Vagina (tissue), 2 donors: ENCODE results near the gene FGD2.

Experiments
- CTCF ChIP-seq, 3 experiments: fragments of 450-650 bp in 2 of 3; fragments of 200-600 bp in 1 of 3; sonication (generic) in 1 of 3; IDR thresholded peaks; one replicate each; pipeline ENCODE4 v1.5.1; 2017 to 2019; ENCODE audit warnings: antibody characterized with exemption in 3 of 3, mild to moderate bottlenecking in 2 of 3, moderate library complexity in 2 of 3
- POLR2AphosphoS5 ChIP-seq, 2 donors: sonication (generic); formaldehyde crosslinking; IDR thresholded peaks; one replicate each; pipeline ENCODE4 v1.9.0; 2017; ENCODE audit warnings: antibody characterized with exemption in 2 of 2, mild to moderate bottlenecking in 2 of 2, low read depth in 1 of 2; ENCODE audit not compliant: insufficient read depth in 1 of 2

GRCh38 chr6:36973190-36973589, 32.3 kb upstream of the FGD2 start:
- TF ChIP-seq CTCF (IDR thresholded peaks at IDR 0.05) = no peak
- no peak for TF ChIP-seq POLR2AphosphoS5 (IDR thresholded peaks at IDR 0.05; ENCODE audit: insufficient read depth in 1 of 2, low read depth in 1 of 2)
